ENCODE data around the gene GAL3ST2.
"Not testable (repeated sequence)": the region's sequence is repeated elsewhere in the genome, so short reads cannot be mapped to it uniquely, and the experiment has no call there.

GAL3ST2 gene

DNA sequence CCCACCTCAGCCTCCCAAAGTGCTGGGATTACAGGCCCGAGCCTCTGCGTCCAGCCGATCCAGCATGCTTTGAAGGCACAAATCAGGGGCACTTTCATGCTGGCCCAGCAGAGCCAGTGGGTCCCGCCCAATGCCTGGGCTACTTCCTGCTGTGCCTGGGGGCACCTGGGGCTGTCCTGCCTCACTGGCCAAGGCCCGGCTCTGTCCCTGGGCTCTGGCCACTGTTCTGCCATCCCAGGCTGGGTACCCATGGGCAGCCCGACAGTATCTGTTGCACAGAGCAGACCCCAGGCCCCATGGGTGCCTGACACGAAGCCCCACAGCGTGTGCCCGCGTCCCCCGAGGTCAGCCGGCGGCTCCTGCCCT lies 6.8 kb upstream of the GAL3ST2 start:
- DNase-seq = no peak

DNA sequence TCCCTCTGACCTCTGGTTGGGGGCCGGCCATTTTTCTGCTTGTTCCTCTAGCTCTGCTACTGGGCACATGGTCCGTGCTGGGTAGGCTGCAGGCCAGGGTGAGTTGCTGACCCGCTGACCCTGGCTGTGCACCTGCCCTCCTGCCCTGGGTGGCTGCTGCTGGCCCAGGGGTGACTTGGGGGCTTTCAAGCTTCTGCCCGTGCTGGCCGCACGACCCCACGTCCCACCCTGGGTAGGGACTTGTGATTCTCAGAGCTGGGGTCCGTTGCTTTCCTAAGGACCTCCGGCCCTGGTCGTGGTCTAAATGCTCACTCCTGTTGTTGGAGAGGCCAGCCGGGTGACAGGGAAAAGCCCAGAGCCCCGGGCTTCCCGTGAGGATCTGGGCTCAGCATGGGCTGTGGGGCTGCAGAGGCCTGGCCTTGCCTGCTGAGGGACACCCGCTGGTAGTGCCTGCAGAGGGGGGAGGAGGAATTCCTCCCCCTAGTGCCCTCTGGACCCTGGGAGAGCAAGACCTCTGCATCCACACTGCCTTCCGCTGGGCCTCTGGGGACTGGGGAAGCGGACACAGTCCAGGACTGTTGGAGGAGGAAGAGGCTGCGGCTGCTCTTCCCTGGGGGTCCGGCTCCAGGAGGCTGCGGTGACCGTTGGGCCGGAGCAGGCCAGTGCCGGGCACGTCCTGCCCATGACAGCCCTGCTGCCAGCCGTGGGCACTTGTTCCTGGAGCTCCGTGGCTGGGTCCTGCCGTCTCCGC lies 6.3 kb upstream of the GAL3ST2 start:
- DNase-seq = no peak

GRCh38 chr2:241770936-241771285 lies 5.7 kb upstream of the GAL3ST2 start:
- no peak for DNase-seq

DNA sequence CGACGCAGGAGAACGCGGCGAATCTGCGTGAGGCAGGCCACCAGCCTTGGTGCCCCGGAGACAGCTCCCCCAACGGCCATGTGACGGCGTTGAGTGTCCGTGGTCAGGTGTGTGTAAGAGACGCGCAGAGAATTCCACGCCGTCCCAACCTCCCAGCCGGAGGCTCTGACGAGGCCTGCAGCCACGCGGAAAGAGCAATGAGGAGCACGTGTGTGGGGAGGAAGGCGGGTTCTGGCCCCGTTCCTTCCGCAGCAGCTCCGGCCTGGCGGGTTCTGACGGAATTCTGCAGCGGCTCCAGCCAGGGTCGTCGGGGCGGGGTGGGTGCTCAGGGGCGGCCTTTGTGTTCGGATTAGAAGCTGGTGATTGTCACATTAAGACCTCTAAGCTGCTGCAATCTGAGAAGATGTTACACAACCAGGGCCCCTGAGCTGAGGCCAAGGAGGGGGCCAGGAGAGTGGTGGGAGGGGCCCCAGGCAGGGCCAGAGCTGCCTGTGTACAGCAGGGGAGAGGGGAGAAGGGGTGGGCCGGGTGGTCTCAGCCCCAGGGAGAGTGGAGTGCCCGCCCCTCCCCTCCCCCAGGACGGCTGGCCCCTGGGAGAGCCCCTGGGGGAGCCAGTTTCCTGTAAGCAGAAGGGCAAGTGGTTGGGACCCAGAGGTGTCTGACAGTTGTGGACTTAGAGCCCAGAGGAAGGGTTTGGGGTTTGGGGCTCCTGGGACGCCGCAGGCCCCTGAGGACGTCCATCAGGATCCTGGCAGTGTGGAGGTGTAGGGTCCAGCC lies 5.1 kb upstream of the GAL3ST2 start:
- peak; percentile 52 for DNase-seq

- no peak for DNase-seq
Measured at GRCh38 chr2:241772063-241772499, 4.5 kb upstream of the GAL3ST2 start.

DNA sequence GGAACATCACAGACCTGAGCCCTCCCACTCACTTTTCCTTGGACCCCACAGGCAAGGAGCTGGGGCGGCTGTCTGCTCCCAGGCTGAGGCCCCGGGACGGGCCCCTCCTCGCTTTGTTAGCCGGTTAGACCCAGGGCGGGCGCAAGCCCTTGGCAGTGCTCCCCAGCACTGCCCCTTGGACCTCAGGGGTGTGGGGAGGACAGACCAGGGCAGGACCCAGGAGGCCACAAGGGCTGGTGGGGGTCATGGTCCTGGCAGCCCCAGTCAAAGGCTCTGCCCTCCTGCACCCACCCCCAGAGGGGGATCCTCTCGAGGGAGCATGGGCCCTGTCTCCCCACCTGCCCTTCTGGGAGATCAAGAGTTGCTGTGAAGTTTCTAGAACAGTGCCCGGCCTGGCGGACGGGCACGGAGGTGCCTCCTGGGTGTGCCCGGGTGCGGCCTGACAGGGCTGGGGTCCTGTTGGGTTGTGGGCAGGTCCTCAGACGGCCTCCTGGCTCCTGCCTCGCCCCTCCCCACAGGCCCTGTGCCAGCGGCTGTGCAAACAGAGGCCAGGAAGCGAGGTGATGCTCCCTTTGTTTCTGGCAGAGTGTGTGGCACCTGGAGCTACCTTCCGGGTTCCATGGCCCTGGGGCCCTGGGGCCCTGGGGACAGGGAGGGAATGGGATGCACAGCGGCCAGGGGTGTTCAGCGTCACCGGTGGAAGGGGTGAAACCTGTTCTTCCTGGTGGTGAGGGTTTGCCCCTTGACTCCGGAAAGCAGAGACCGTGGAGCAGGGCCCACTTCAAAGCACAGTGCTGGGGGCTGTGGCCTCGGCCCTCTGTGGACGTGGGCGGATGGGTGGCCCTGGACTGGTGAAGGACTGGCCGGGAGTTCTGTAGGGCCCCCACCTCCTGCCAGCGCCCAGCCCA lies 2.9 kb upstream of the GAL3ST2 start:
- no peak for DNase-seq

- peak; percentile 84 for DNase-seq
Measured at GRCh38 chr2:241774419-241775222, 2.0 kb upstream of the GAL3ST2 start.

- DNase-seq = no peak
Measured at GRCh38 chr2:241775223-241776177, 1.1 kb upstream of the GAL3ST2 start.

DNA sequence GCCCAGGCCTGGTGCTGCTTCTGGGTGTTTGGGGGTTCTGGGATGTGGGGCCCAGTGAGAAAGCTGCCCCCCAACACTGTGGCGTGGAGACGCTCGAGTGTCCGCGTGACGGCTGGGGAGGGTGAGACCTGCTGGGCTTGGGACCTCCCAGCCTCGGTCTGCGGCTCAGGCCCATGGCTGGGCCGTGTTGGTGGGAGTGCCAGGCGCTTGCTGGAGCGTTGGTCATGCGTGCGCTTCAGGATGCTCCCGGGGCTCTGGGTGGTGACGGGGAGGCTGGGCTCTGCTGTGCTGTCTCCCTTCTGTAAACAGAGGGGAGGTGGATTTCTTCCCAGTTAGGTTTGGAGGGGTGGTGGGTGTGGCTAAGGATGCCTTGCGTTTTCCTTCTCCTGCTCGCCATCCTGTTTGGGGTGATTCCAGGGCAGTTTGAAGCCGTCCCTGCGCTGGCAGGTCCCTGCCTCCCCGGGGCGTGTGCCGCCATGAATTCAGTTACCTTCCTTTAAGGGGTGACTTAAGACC lies 606 bp downstream of the GAL3ST2 start:
- DNase-seq = no peak

- DNase-seq = no peak
Measured at GRCh38 chr2:241777686-241778627, 1.3 kb downstream of the GAL3ST2 start.

DNA sequence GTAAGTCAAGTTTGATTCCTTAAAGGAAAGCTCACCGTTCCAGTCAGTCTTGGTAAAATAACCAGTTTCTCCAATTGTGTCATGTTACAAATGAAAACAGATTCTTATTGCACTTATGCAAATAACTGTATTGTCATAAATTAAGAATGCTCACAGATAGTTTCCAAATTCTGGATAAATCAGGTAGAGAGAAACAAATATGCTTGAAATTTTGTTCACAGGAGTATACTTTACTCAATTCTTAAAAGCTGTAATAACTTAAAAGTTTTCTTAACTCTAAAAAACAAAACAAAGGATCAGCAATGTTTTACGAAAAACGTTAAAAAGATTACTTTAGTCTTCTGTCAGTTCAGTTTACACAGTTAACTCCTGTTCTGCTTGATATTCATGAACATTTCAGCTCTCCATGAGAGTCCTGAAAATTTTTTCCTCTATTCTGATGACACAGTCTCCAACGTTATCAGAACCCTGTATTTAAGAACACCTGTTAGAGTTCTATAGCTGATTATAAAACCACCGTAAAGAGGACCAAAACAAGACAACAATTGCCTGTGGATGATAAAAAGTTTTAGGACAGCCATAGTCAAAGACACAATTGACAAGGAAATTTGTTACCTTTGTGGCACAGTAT lies 4.4 kb downstream of the GAL3ST2 start:
- no peak for DNase-seq

- DNase-seq = not testable (repeated sequence)
Measured at GRCh38 chr2:241782053-241782452, 5.4 kb downstream of the GAL3ST2 start.

DNA sequence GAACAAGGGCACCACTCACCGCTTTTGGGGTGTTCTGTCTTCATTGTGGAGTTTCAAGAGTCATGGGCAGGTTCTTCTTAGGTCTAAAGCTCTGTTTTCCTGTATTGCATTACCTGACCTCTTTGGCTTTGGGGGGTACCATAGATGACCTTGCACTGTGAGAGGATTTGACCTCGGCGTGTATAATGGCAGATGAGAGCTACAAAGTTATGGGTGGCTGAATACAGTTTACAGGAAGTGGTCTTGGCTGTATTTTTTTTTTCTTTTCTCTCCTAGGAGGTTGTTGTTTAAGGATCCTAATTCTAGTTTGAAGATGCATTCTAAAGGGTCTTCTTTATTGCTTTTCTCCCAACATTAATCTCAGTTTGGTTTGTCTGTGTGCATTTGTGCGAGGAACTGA lies 11.5 kb downstream of the GAL3ST2 start:
- no peak for DNase-seq

DNA sequence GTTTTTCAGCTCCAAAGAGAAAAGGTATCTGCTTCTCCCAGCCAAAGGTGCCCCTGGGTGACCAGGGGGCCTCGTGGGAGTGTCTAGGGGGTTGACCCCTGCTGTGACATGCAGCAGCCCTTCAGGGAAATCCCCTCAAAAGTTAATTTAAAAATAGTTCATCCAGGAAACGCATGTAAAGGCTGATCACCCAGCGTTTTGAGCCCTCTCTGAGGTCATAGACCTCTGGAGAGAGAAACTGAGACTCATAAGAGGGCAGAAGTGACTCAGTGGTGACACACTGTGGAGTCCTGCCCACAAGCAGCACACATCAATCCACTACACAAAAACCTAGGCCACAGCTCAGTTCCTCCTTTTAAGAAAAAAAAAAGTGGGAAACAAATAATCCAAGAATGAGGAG lies 11.9 kb downstream of the GAL3ST2 start:
- no peak for DNase-seq

- not testable (repeated sequence) for DNase-seq
Measured at GRCh38 chr2:241791385-241791784, 14.8 kb downstream of the GAL3ST2 start.

GRCh38 chr2:241793385-241793784 lies 16.8 kb downstream of the GAL3ST2 start:
- no peak for DNase-seq

DNA sequence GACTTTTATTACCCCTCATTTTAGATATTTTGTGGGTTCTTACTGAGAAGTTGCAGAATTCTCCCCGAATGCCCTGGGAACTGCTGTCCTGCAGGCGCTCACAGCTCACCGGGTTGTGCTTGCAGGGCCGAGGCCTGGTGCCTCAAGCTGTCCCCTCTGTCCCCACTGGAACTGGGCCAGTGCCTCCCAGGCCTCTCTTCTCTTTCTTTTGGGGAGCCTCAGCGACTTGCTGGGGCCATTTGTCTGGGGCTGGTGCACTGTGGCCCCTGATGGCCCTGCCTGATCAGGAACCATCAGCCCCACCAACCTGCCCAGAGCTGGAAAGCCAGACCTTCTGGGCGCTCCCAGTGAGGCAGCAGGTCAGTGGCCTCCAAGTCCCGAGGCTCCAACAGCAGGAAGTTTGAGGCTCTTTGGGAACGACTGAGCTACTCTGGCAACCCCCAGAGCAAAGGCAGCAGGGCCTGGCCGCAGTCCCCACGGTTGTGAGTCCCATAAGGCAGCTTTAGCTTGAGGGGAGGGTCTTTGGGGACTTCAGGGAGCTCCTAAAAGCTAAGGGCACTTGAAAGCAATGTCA lies 17.7 kb downstream of the GAL3ST2 start:
- no peak for DNase-seq

All from fibroblast of skin of abdomen (primary cell).